ENCODE measurements around the gene KIF19.

KIF19 gene

GRCh38 chr17:74379495-74380085, 53.6 kb downstream of the KIF19 start:
- Histone ChIP-seq H3K79me2 (ENCODE audit: control insufficient read depth, insufficient read depth, low read length, unreplicated experiment) (no peaks in the 10 kb centered on the region), H3K4me1 (ENCODE audit: control insufficient read depth, insufficient read depth, low read length, unreplicated experiment) (no peaks in the 10 kb centered on the region), H3K27ac (ENCODE audit: low read depth, low read length) (no peak overlapping the region), H2AFZ (ENCODE audit: low read length, unreplicated experiment) (no peak overlapping the region), H3K36me3 (ENCODE audit: insufficient read depth, low read length) (no peaks in the 10 kb centered on the region), H3K4me3 (ENCODE audit: low read depth, low read length) (no peak overlapping the region), H3K27me3 (ENCODE audit: insufficient read depth, low read length) (peaks cover 23% of the 10 kb centered on the region)

- Histone ChIP-seq H3K4me3 (ENCODE audit: low read depth, low read length) (no peak overlapping the region), H3K27me3 (ENCODE audit: insufficient read depth, low read length) (peaks cover 18% of the 10 kb centered on the region), H2AFZ (ENCODE audit: low read length, unreplicated experiment) (no peak overlapping the region), H3K36me3 (ENCODE audit: insufficient read depth, low read length) (no peaks in the 10 kb centered on the region), H3K79me2 (ENCODE audit: control insufficient read depth, insufficient read depth, low read length, unreplicated experiment) (no peaks in the 10 kb centered on the region), H3K27ac (ENCODE audit: low read depth, low read length) (no peak overlapping the region), H3K4me1 (ENCODE audit: control insufficient read depth, insufficient read depth, low read length, unreplicated experiment) (no peaks in the 10 kb centered on the region)
These were observed 54.3 kb downstream of the KIF19 start for GRCh38 chr17:74380086-74380958.

- Histone ChIP-seq H2AFZ (ENCODE audit: low read length, unreplicated experiment) (no peak overlapping the region), H3K36me3 (ENCODE audit: insufficient read depth, low read length) (no peaks in the 10 kb centered on the region)
These were observed 55.2 kb downstream of the KIF19 start for GRCh38 chr17:74380959-74381808.

GRCh38 chr17:74383141-74383540, 57.1 kb downstream of the KIF19 start:
- Histone ChIP-seq H2AFZ (ENCODE audit: low read length, unreplicated experiment) (no peak overlapping the region), H3K27ac (ENCODE audit: low read depth, low read length) (no peak overlapping the region), H3K79me2 (ENCODE audit: control insufficient read depth, insufficient read depth, low read length, unreplicated experiment) (no peaks in the 10 kb centered on the region), H3K36me3 (ENCODE audit: insufficient read depth, low read length) (no peaks in the 10 kb centered on the region), H3K27me3 (ENCODE audit: insufficient read depth, low read length) (no peaks in the 10 kb centered on the region), H3K4me3 (ENCODE audit: low read depth, low read length) (no peak overlapping the region), H3K4me1 (ENCODE audit: control insufficient read depth, insufficient read depth, low read length, unreplicated experiment) (no peaks in the 10 kb centered on the region)

More at GRCh38 chr17:74380959-74381808, 55.2 kb downstream of the KIF19 start:
- Histone ChIP-seq H3K27me3 (ENCODE audit: insufficient read depth, low read length) (peaks cover 10% of the 10 kb centered on the region), H3K4me1 (ENCODE audit: control insufficient read depth, insufficient read depth, low read length, unreplicated experiment) (no peaks in the 10 kb centered on the region), H3K27ac (ENCODE audit: low read depth, low read length) (no peak overlapping the region), H3K79me2 (ENCODE audit: control insufficient read depth, insufficient read depth, low read length, unreplicated experiment) (no peaks in the 10 kb centered on the region), H3K4me3 (ENCODE audit: low read depth, low read length) (no peak overlapping the region)

GRCh38 chr17:74385201-74385600, 59.2 kb downstream of the KIF19 start:
- no peak overlapping the region for H3K4me3 ChIP-seq (ENCODE audit: low read depth, low read length)
- H3K27me3 ChIP-seq (ENCODE audit: insufficient read depth, low read length), result no peaks in the 10 kb centered on the region
- H3K36me3 ChIP-seq (ENCODE audit: insufficient read depth, low read length), result no peaks in the 10 kb centered on the region
- H3K79me2 ChIP-seq (ENCODE audit: control insufficient read depth, insufficient read depth, low read length, unreplicated experiment), result no peaks in the 10 kb centered on the region
- H3K4me1 ChIP-seq (ENCODE audit: control insufficient read depth, insufficient read depth, low read length, unreplicated experiment), result no peaks in the 10 kb centered on the region
- no peak overlapping the region for H2AFZ ChIP-seq (ENCODE audit: low read length, unreplicated experiment)
- no peak overlapping the region for H3K27ac ChIP-seq (ENCODE audit: low read depth, low read length)

GRCh38 chr17:74386386-74386785, 60.4 kb downstream of the KIF19 start:
- H3K4me1 ChIP-seq (ENCODE audit: control insufficient read depth, insufficient read depth, low read length, unreplicated experiment), result no peaks in the 10 kb centered on the region
- no peak overlapping the region for H3K27ac ChIP-seq (ENCODE audit: low read depth, low read length)
- no peaks in the 10 kb centered on the region for H3K36me3 ChIP-seq (ENCODE audit: insufficient read depth, low read length)
- H3K79me2 ChIP-seq (ENCODE audit: control insufficient read depth, insufficient read depth, low read length, unreplicated experiment), result no peaks in the 10 kb centered on the region
- H3K4me3 ChIP-seq (ENCODE audit: low read depth, low read length), result no peak overlapping the region
- H2AFZ ChIP-seq (ENCODE audit: low read length, unreplicated experiment), result no peak overlapping the region
- no peaks in the 10 kb centered on the region for H3K27me3 ChIP-seq (ENCODE audit: insufficient read depth, low read length)

- Histone ChIP-seq H3K36me3 (ENCODE audit: insufficient read depth, low read length) (no peaks in the 10 kb centered on the region), H3K4me1 (ENCODE audit: control insufficient read depth, insufficient read depth, low read length, unreplicated experiment) (no peaks in the 10 kb centered on the region), H3K27ac (ENCODE audit: low read depth, low read length) (no peak overlapping the region), H3K4me3 (ENCODE audit: low read depth, low read length) (no peak overlapping the region), H3K27me3 (ENCODE audit: insufficient read depth, low read length) (no peaks in the 10 kb centered on the region), H3K79me2 (ENCODE audit: control insufficient read depth, insufficient read depth, low read length, unreplicated experiment) (no peaks in the 10 kb centered on the region), H2AFZ (ENCODE audit: low read length, unreplicated experiment) (no peak overlapping the region)
These were observed 61.6 kb downstream of the KIF19 start for GRCh38 chr17:74387365-74388218.

GRCh38 chr17:74389084-74389753, 63.2 kb downstream of the KIF19 start:
- Histone ChIP-seq H2AFZ (ENCODE audit: low read length, unreplicated experiment) (no peak overlapping the region), H3K79me2 (ENCODE audit: control insufficient read depth, insufficient read depth, low read length, unreplicated experiment) (no peaks in the 10 kb centered on the region), H3K4me3 (ENCODE audit: low read depth, low read length) (no peak overlapping the region), H3K36me3 (ENCODE audit: insufficient read depth, low read length) (no peaks in the 10 kb centered on the region), H3K27me3 (ENCODE audit: insufficient read depth, low read length) (no peaks in the 10 kb centered on the region), H3K27ac (ENCODE audit: low read depth, low read length) (no peak overlapping the region), H3K4me1 (ENCODE audit: control insufficient read depth, insufficient read depth, low read length, unreplicated experiment) (no peaks in the 10 kb centered on the region)

GRCh38 chr17:74389937-74390679, 64.1 kb downstream of the KIF19 start:
- Histone ChIP-seq H3K4me1 (ENCODE audit: control insufficient read depth, insufficient read depth, low read length, unreplicated experiment) (no peaks in the 10 kb centered on the region), H3K79me2 (ENCODE audit: control insufficient read depth, insufficient read depth, low read length, unreplicated experiment) (no peaks in the 10 kb centered on the region), H3K27me3 (ENCODE audit: insufficient read depth, low read length) (no peaks in the 10 kb centered on the region), H3K36me3 (ENCODE audit: insufficient read depth, low read length) (no peaks in the 10 kb centered on the region), H3K27ac (ENCODE audit: low read depth, low read length) (no peak overlapping the region), H3K4me3 (ENCODE audit: low read depth, low read length) (no peak overlapping the region), H2AFZ (ENCODE audit: low read length, unreplicated experiment) (no peak overlapping the region)
